Activated naive CD4-positive, alpha-beta T cell treated with anti-CD3 and anti-CD28 coated beads, Interleukin-2, amount 10 ng/mL, durations not matched to agents 7 days and 5 days (primary cell): ENCODE measurements around the gene XXYLT1.

Source experiments
- CTCF ChIA-PET: fragments of 350-600 bp; sonication (Branson Sonifier 250); formaldehyde crosslinking; loops from one replicate; lab custom pipeline; 2021; ENCODE audit warnings: antibody characterized with exemption; lab: Charles Lee
- DNase-seq: peaks from one replicate; pipeline ENCODE4 v3.0.0-alpha.2; 2020
- H3K27ac Mint-ChIP-seq: one replicate; pipeline ENCODE4 v1.8.0; 2021; ENCODE audit warnings: mild to moderate bottlenecking, moderate library complexity, mixed read lengths
- H3K27me3 Mint-ChIP-seq: one replicate; pipeline ENCODE4 v1.8.0; 2021; ENCODE audit warnings: mild to moderate bottlenecking, mixed read lengths
- H3K36me3 Mint-ChIP-seq: one replicate; pipeline ENCODE4 v1.8.0; 2021; ENCODE audit warnings: mixed read lengths
- H3K4me1 Mint-ChIP-seq: one replicate; pipeline ENCODE4 v1.8.0; 2021; ENCODE audit warnings: mixed read lengths
- H3K4me3 Mint-ChIP-seq: one replicate; pipeline ENCODE4 v1.8.0; 2021; ENCODE audit warnings: mild to moderate bottlenecking, moderate library complexity, mixed read lengths
- H3K9me3 Mint-ChIP-seq: one replicate; pipeline ENCODE4 v1.8.0; 2021; ENCODE audit warnings: mixed read lengths

XXYLT1 gene

GRCh38 chr3:195129644-195130492 is 141.1 kb downstream of the XXYLT1 start:
- peaks cover 20% of the 10 kb centered on the region for H3K4me1 Mint-ChIP-seq
- no peak overlapping the region for H3K27ac Mint-ChIP-seq
- no peak for DNase-seq
- H3K36me3 Mint-ChIP-seq, result no peaks in the 10 kb centered on the region
- CTCF ChIA-PET, result no interaction called here
- H3K27me3 Mint-ChIP-seq, result no peaks in the 10 kb centered on the region
- H3K4me3 Mint-ChIP-seq, result no peak overlapping the region
- H3K9me3 Mint-ChIP-seq, result no peaks in the 10 kb centered on the region

DNA sequence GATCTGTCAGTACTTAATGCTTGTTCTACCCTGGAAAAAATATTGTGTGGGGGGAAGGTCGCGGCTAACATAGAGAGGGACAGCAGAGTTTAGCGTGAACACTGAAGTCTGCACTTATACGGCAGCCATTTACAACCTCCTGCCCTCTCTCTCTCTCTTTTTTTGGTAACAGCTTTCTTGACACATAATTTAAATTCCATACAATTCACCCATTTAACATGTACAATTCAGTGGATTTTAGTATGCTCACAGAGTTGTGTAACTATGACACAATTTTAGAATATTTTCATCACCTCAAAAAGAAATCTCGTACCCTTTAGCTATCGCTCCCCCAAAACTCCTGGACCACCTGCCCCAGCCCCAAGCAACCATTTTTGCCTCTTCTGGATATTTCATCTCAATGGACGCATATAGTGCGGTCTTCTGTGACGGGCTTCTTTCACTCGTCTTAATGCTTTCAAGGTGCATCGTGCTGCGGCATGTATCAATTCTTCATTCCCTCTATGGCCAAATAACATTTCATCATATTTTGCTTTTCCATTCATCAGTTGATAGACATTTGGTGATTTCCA is 141.8 kb downstream of the XXYLT1 start:
- Mint-ChIP-seq H3K27ac (no peak overlapping the region), H3K27me3 (no peaks in the 10 kb centered on the region), H3K9me3 (no peaks in the 10 kb centered on the region), H3K4me1 (peaks cover 20% of the 10 kb centered on the region), H3K36me3 (no peaks in the 10 kb centered on the region), H3K4me3 (no peak overlapping the region)
- CTCF ChIA-PET, result interaction anchor here (1.3 kb wide), 1 partner anchor 15 kb away, joined by 3 read pairs; no protein-coding TSS in a partner anchor
- no peak for DNase-seq

- Mint-ChIP-seq H3K27me3 (no peaks in the 10 kb centered on the region), H3K36me3 (no peaks in the 10 kb centered on the region), H3K4me3 (no peak overlapping the region), H3K4me1 (peaks cover 20% of the 10 kb centered on the region), H3K27ac (no peak overlapping the region), H3K9me3 (no peaks in the 10 kb centered on the region)
- no peak for DNase-seq
- CTCF ChIA-PET, result interaction anchor here (1.3 kb wide), 1 partner anchor 14 kb away, joined by 3 read pairs; no protein-coding TSS in a partner anchor
Measured at GRCh38 chr3:195128255-195129071, 142.5 kb downstream of the XXYLT1 start.

GRCh38 chr3:195126056-195126605 is 144.8 kb downstream of the XXYLT1 start:
- Mint-ChIP-seq H3K9me3 (no peaks in the 10 kb centered on the region), H3K4me3 (no peak overlapping the region), H3K27ac (no peak overlapping the region), H3K27me3 (no peaks in the 10 kb centered on the region), H3K4me1 (peaks cover 20% of the 10 kb centered on the region), H3K36me3 (no peaks in the 10 kb centered on the region)
- CTCF ChIA-PET, result interaction anchor here (1.1 kb wide), 1 partner anchor 19 kb away, joined by 3 read pairs; no protein-coding TSS in a partner anchor
- DNase-seq, result no peak

GRCh38 chr3:195125646-195126045 is 145.3 kb downstream of the XXYLT1 start:
- peaks cover 20% of the 10 kb centered on the region for H3K4me1 Mint-ChIP-seq
- no peak overlapping the region for H3K27ac Mint-ChIP-seq
- no peak overlapping the region for H3K4me3 Mint-ChIP-seq
- H3K27me3 Mint-ChIP-seq, result no peaks in the 10 kb centered on the region
- CTCF ChIA-PET, result interaction anchor here (1.1 kb wide), 1 partner anchor 19 kb away, joined by 3 read pairs; no protein-coding TSS in a partner anchor
- no peaks in the 10 kb centered on the region for H3K9me3 Mint-ChIP-seq
- no peak for DNase-seq
- H3K36me3 Mint-ChIP-seq, result no peaks in the 10 kb centered on the region

DNA sequence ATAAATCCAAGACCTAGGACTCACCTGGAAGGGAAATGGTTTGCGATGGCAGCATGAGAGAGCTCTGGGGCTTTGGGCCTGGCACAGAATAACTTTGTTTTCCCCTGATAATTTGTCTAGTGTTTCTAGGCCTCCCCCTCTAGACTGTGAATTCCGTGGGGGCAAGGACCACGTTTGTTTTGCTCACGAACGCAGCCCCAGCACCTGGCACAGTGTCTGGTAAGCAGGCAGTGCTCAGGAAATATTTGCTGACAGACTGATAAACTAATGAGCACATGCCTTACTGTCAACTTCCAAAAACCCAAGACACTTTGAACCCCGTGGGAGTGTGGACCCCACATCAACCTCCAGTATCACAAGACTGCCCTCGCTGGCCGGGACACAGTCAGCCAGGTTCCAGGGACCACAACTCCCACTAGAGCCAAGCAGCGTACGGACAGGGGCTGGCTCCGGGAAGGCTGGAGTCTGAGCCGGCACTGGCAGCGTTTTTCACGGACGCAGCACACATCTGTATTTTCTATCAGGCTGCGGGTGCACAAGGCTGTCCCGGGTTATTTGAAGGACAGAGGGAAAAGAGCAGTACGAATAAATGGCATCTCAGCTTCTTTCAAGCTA is 146.5 kb downstream of the XXYLT1 start:
- H3K27me3 Mint-ChIP-seq, result no peaks in the 10 kb centered on the region
- peaks cover 19% of the 10 kb centered on the region for H3K4me1 Mint-ChIP-seq
- no peak for DNase-seq
- no peaks in the 10 kb centered on the region for H3K36me3 Mint-ChIP-seq
- H3K9me3 Mint-ChIP-seq, result no peaks in the 10 kb centered on the region
- H3K27ac Mint-ChIP-seq, result no peak overlapping the region
- CTCF ChIA-PET, result no interaction called here
- no peak overlapping the region for H3K4me3 Mint-ChIP-seq

GRCh38 chr3:195123281-195123691 is 147.7 kb downstream of the XXYLT1 start:
- Mint-ChIP-seq H3K27ac (no peak overlapping the region), H3K9me3 (no peaks in the 10 kb centered on the region), H3K36me3 (no peaks in the 10 kb centered on the region), H3K4me1 (peaks cover 8% of the 10 kb centered on the region), H3K4me3 (no peak overlapping the region), H3K27me3 (no peaks in the 10 kb centered on the region)
- no peak for DNase-seq
- CTCF ChIA-PET, result no interaction called here

DNA sequence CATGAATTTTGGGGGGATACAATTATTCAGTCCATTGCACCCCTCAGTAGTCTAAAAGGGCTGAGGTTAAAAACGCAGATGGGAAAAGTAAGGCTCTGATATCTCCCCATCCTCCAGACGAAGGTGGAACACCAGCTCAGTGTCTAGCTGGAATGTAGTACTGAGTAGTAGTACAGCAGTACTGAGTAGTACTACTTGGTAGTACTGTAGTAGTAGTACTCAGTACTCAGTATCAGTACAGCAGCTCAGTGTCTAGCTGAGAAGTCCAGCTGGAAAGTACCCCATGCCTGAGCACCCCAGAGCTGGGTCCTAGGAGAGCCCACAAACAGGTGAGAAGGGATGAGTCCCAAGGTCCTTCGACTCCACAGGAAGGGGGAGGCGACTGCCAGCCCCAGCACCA is 148.7 kb downstream of the XXYLT1 start:
- no peaks in the 10 kb centered on the region for H3K36me3 Mint-ChIP-seq
- no peaks in the 10 kb centered on the region for H3K9me3 Mint-ChIP-seq
- H3K27ac Mint-ChIP-seq, result no peak overlapping the region
- no peaks in the 10 kb centered on the region for H3K27me3 Mint-ChIP-seq
- no peak overlapping the region for H3K4me3 Mint-ChIP-seq
- DNase-seq, result no peak
- CTCF ChIA-PET, result interaction anchor here (0.8 to 1.3 kb wide), 2 partner anchors 14 to 15 kb away, joined by 4 to 5 read pairs; no protein-coding TSS in a partner anchor
- peaks cover 5% of the 10 kb centered on the region for H3K4me1 Mint-ChIP-seq

DNA sequence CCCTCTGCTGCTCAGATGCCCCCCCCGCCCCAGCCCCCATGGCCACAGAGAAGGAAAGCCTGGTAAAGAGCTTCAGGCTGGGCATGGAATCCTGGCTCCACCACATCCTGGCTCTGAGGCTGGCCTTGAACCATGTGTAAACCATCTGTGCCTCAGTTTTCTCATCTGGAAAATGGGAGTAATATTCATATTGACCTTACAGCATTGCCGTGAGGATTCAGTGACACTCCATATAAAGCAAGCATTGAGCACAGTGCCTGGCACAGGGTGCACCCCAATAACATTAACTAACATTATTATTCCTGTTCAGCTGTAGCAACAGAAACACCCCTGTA is 150.7 kb downstream of the XXYLT1 start:
- no peaks in the 10 kb centered on the region for H3K36me3 Mint-ChIP-seq
- H3K4me1 Mint-ChIP-seq, result no peaks in the 10 kb centered on the region
- no peak for DNase-seq
- H3K9me3 Mint-ChIP-seq, result no peaks in the 10 kb centered on the region
- H3K4me3 Mint-ChIP-seq, result no peak overlapping the region
- no peak overlapping the region for H3K27ac Mint-ChIP-seq
- H3K27me3 Mint-ChIP-seq, result no peaks in the 10 kb centered on the region
- CTCF ChIA-PET, result interaction anchor here (1.5 kb wide), 1 partner anchor 14 kb away, joined by 4 read pairs; no protein-coding TSS in a partner anchor

- Mint-ChIP-seq H3K4me3 (no peak overlapping the region), H3K27ac (no peak overlapping the region), H3K4me1 (no peaks in the 10 kb centered on the region), H3K27me3 (no peaks in the 10 kb centered on the region), H3K36me3 (no peaks in the 10 kb centered on the region), H3K9me3 (no peaks in the 10 kb centered on the region)
- DNase-seq, result no peak
- CTCF ChIA-PET, result interaction anchor here (1.5 kb wide), 1 partner anchor 14 kb away, joined by 4 read pairs; no protein-coding TSS in a partner anchor
Measured at GRCh38 chr3:195119461-195120266, 151.3 kb downstream of the XXYLT1 start.

DNA sequence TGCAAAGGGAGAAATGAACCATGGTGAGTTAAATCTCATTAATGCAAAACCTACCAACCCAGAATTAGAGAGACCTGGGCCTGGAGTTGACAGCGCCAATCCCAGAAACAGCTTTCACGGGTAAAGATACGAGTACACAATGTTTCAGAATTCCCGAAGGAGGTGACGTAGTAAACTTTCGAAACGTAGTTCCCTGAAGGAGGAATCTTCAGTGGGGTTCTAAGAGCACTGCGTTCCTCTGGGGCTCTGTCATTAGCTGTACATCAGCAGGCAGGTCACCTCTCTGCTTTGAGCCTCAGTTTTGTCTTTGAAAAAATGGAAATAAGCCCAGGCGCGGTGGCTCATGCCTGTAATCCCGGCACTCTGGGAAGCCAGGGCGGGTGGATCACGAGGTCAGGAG is 152.3 kb downstream of the XXYLT1 start:
- Mint-ChIP-seq H3K4me1 (no peaks in the 10 kb centered on the region), H3K36me3 (no peaks in the 10 kb centered on the region), H3K27ac (no peak overlapping the region), H3K27me3 (no peaks in the 10 kb centered on the region), H3K4me3 (no peak overlapping the region), H3K9me3 (no peaks in the 10 kb centered on the region)
- CTCF ChIA-PET, result interaction anchor here (1.5 kb wide), 1 partner anchor 13 kb away, joined by 4 read pairs; no protein-coding TSS in a partner anchor
- DNase-seq, result no peak

GRCh38 chr3:195117978-195118581 is 152.9 kb downstream of the XXYLT1 start:
- H3K4me3 Mint-ChIP-seq, result no peak overlapping the region
- H3K27me3 Mint-ChIP-seq, result no peaks in the 10 kb centered on the region
- no peak for DNase-seq
- no peaks in the 10 kb centered on the region for H3K36me3 Mint-ChIP-seq
- H3K9me3 Mint-ChIP-seq, result no peaks in the 10 kb centered on the region
- H3K4me1 Mint-ChIP-seq, result no peaks in the 10 kb centered on the region
- no peak overlapping the region for H3K27ac Mint-ChIP-seq
- CTCF ChIA-PET, result no interaction called here
